GM12801 (cell line): ENCODE data around the gene PARD3B.

Source experiments
- TF ChIP-seq, protein P1 (sequence below): IDR thresholded peaks from one replicate; pipeline ENCODE4 v1.5.1; 2011; ENCODE audit warnings: control low read depth; ENCODE audit not compliant: insufficient read length; ENCODE audit errors: extremely low read depth

Gene PARD3B

GRCh38 chr2:204544961-204545860 is at the start of gene PARD3B:
PARD3B (plus strand) TSS chr2:204545475; CDS start chr2:204546000, 525 bp downstream.
- TF ChIP-seq, protein P1, sequence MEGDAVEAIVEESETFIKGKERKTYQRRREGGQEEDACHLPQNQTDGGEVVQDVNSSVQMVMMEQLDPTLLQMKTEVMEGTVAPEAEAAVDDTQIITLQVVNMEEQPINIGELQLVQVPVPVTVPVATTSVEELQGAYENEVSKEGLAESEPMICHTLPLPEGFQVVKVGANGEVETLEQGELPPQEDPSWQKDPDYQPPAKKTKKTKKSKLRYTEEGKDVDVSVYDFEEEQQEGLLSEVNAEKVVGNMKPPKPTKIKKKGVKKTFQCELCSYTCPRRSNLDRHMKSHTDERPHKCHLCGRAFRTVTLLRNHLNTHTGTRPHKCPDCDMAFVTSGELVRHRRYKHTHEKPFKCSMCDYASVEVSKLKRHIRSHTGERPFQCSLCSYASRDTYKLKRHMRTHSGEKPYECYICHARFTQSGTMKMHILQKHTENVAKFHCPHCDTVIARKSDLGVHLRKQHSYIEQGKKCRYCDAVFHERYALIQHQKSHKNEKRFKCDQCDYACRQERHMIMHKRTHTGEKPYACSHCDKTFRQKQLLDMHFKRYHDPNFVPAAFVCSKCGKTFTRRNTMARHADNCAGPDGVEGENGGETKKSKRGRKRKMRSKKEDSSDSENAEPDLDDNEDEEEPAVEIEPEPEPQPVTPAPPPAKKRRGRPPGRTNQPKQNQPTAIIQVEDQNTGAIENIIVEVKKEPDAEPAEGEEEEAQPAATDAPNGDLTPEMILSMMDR: no peak

- TF ChIP-seq, protein P1: no peak
Observed at GRCh38 chr2:204496779-204497178, 48.5 kb upstream of the PARD3B start.

- TF ChIP-seq, protein P1: no peak
Observed at GRCh38 chr2:204497855-204498254, 47.4 kb upstream of the PARD3B start.

GRCh38 chr2:204498291-204498690 is 47.0 kb upstream of the PARD3B start:
- TF ChIP-seq, protein P1: no peak

DNA sequence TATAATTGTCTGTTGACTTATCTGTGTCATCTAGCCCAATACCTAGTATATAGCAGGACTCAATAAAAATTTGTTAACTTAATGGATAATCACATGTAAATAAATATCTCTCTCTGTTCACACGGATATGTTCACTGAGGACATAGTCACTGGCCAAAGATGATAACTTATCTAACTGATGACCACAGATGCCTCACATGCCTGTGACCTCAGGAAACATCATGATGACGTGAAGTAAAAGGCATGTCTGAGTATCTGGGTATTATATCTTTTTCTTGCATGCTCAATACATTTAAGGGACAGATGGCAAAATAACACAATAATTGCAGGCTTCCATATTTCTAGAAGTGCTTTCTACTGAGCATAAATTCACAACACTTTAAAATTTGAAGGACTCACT is 41.4 kb upstream of the PARD3B start:
- TF ChIP-seq, protein P1: no peak

DNA sequence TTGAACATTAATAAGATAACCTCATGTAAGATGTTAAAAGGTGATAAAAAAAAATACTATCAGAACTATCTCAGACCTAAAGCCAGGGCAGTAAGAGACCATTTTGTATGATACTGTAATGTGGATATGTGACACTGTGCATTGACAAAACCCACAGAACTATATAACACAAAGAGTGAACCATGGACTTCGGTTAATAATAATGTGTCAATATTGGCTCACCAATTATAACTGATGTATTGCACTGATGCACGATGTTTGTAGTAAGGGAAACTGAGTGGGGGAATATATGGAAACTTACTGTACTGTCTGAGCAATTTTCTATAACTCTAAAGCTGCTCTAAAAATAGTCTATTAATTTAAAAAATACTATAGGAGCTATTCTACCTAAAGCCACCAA is 40.7 kb upstream of the PARD3B start:
- TF ChIP-seq, protein P1: no peak

DNA sequence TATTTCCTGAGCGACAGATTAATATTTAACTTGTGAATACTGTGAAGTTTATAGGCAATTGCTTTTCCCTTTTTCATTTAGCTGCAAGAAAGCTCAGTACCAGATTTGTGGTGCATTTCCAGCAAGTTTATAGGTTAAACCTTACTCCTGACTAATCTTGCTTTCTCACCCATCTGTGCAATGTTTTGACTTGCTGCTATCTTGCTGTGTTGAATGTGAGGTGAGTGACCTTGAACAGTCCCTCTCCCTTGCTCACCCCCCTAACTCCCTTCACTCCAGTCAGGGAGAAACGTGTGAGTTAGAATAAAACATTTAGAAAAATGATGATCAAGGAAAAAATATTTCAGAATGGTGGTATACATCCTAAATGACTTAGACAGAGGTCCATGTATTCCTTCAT is 39.8 kb upstream of the PARD3B start:
- TF ChIP-seq, protein P1: no peak
